GM20000 (cell line): ENCODE data around the gene DRD2.

Source experiments
- DNase-seq: peaks from one replicate; pipeline ENCODE4 v3.0.0; 2012; ENCODE audit warnings: low spot score
- TF ChIP-seq, protein P1 (sequence below): IDR thresholded peaks from 2 replicates; pipeline ENCODE4 v1.5.1; 2012; ENCODE audit warnings: mild to moderate bottlenecking, control low read depth; ENCODE audit errors: extremely low read depth, missing control alignments

The DRD2 gene

DNA sequence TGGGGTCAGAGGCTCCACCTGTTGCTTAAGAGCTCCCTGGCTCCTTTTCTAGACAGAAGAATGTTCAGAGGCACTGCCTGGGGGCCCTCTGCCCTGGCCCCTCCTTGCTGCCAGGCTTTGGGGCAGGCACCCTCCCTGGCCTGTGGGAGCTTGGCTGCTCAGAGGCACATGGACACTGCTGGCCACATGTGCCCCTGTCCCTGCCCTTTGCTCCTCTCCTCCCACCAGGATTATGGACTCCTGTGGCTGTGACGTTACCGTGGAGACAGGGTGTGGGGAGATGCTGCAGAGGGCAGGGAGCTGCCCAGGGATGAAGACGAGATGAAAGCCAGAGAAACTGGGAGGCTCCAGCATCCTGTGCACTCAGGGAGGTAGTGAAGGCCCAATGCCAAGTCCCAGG, 14.7 kb downstream of the DRD2 start:
- TF ChIP-seq, protein P1, sequence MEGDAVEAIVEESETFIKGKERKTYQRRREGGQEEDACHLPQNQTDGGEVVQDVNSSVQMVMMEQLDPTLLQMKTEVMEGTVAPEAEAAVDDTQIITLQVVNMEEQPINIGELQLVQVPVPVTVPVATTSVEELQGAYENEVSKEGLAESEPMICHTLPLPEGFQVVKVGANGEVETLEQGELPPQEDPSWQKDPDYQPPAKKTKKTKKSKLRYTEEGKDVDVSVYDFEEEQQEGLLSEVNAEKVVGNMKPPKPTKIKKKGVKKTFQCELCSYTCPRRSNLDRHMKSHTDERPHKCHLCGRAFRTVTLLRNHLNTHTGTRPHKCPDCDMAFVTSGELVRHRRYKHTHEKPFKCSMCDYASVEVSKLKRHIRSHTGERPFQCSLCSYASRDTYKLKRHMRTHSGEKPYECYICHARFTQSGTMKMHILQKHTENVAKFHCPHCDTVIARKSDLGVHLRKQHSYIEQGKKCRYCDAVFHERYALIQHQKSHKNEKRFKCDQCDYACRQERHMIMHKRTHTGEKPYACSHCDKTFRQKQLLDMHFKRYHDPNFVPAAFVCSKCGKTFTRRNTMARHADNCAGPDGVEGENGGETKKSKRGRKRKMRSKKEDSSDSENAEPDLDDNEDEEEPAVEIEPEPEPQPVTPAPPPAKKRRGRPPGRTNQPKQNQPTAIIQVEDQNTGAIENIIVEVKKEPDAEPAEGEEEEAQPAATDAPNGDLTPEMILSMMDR: no peak

DNA sequence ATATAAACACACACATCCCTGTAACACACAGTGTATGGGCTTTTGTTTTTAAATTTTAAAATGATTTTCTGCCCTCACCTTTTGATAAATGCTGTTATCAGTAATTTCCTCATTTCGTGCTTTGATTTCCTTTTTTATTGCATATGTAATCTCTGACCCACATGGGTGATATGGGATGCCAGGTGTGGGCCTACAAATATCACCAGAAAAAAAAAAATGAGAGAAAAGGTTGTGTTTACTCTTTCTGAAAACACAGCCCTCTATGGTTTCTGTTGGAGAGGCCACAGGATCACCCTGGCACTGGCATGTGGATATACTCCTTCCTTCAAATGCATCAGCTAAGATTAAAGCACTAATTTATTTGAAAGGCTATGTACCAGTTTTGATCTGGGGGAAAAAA, 17.0 kb downstream of the DRD2 start:
- TF ChIP-seq, protein P1: no peak
- no peak for DNase-seq

More for the DNA sequence above, 14.7 kb downstream of the DRD2 start:
- DNase-seq: no peak

DNA sequence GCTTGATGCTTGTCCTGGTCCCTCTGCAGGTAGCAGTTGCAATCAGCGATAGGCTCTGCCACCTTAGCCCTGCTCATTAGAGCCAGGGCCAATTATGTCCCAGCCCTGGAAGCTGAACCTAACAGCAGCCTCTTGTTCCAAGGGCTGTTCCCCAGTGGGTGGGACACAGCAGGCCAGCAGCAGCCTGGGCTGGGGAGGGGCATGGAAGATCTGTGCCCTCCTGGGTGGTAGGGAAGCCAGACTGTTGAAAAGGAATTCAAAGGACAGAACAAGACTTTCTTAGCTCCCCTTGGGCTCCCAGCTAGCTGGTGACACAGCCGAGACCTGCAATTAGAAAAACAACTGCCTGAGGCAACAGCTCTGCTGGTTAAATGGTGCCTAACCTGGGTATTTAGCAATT, 17.4 kb downstream of the DRD2 start:
- TF ChIP-seq, protein P1: no peak
- DNase-seq: no peak

DNA sequence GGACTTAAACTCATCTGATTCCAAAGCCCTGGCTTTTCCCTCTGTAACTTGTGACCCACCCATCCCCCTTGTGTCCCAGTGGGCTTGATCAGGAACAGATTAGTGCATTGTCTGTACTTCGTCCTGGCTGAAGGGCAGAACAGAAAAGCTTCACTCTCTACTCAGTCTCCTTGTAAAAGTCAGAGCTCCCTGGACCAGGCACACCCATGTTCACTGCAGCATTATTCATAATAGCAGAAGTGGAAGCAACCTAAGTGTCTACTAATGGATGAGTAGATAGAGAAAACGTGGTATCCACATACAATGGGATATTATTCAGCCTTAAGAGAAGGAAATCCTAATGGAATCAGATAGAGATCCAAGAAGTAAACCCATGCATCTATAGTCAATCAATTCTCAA, 20.7 kb downstream of the DRD2 start:
- DNase-seq: no peak
- TF ChIP-seq, protein P1: no peak

DNA sequence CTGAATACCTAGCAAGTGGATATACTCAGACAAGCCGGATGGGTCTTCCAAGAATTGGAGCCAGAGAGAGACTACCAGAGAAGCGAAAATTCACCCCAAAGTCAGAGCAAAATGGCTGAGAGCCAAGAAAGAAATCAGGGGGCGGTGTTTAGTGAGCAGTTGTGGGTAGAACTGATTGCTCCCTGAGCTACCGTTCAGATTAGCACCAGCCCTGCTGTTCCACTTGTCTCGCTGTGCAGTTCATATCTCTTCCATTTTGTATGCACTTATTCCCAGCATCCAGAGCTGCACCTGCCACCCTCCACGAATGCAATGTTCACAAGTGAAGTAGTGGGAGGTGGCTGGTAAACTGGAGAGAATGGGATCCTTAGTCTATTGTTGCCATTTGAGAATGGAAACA, 25.5 kb downstream of the DRD2 start:
- DNase-seq: no peak

DNA sequence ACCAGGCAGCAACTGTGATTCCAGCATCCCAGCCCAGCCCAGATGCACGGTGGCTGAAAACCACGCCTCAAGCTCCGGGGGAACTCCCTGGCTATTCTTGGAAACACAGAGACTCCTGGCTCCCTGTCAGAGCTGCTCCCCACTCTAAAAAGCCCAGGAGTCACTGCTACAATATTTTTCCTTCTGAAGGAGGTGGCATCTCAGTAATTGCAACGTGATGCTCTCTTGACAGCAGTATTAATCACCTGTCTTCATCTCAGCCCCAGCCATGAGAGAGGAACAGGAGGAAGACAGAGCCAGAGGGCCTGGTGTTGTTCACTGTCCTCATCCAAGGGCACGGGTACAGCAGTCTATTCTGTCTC, 26.9 kb downstream of the DRD2 start:
- no peak for DNase-seq
- TF ChIP-seq, protein P1: no peak

More for the DNA sequence above, 25.5 kb downstream of the DRD2 start:
- TF ChIP-seq, protein P1: no peak

DNA sequence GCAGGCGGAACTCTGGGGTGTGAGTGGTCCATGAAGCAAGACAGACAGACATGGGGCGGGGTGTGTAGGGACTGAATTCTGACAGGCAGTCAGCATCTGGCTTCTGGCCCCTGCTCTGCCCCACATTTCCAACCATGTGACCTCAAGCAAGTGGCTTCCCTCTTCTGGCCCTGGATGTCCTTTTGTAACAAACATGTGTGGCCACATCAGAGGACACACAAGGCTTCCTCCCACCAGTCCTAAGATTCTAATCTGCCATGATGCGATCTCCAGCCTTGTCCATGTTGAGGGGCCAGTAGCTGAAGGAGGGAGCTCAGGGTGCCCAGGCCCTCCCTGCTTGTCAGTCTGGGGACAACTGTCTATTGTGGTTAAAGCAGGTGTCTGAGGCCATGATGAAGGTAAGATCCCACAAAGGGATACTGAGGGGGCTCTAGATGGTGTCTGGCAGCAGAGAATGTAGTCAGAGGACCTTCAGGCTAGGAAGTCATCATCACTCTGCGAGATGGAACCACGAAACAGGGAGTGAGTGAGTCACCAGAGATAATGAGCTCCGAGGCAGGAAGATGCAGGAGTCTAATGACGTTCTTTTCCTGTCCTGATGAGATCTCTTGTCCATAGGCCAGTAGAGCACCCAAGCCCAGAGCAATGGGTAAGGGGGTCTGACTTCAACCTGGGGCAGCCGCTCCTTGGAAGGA, 27.4 kb downstream of the DRD2 start:
- no peak for DNase-seq

More for the DNA sequence above, 27.4 kb downstream of the DRD2 start:
- TF ChIP-seq, protein P1: no peak
